ENCODE measurements around the gene UMAD1.

- no peak for TF ChIP-seq GATA3 (IDR thresholded peaks at IDR 0.05; ENCODE audit: low read depth, low read length)
- no peak for TF ChIP-seq GATA2 (IDR thresholded peaks at IDR 0.05; ENCODE audit: low read depth, low read length)
These were observed 131.9 kb downstream of the UMAD1 start for GRCh38 chr7:7772397-7772821.

All from SH-SY5Y (cell line).